HG02970 (cell line): Measurements from ENCODE around the gene ACTN1.

ENCODE experiments used
- ATAC-seq: cut with Tn5 transposase; IDR thresholded peaks from one replicate; pipeline ENCODE4 v1.9.1; 2021; ENCODE audit warnings: mild to moderate bottlenecking, moderate library complexity, moderate number of reproducible peaks; ENCODE audit not compliant: unreplicated experiment, low FRiP score

Gene ACTN1

GRCh38 chr14:68937471-68938270, 41.4 kb downstream of the ACTN1 start:
- no peak for ATAC-seq

DNA sequence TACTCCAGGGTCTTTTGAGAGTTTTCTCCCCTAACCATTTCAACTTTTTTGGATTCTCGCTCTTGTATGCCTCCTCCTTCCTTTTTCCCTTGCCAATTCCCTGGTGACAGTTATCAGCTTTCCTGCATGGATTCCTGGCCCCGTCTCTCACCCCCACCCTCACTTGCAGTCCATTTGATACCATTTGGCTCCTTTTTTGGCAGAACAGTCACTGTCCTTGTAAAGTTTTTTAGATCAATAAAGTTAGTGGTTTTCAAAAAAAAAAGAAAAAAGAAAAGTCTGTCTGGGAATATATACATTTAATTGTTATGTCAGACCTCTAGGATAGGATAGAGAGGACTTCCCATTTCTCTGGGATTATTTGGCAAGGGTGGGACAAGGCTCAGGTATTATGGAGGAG, 42.1 kb downstream of the ACTN1 start:
- no peak for ATAC-seq

- no peak for ATAC-seq
Measured at GRCh38 chr14:68936476-68936875, 42.6 kb downstream of the ACTN1 start.

- ATAC-seq = no peak
Measured at GRCh38 chr14:68935761-68936214, 43.3 kb downstream of the ACTN1 start.

- ATAC-seq = no peak
Measured at GRCh38 chr14:68934066-68934465, 45.0 kb downstream of the ACTN1 start.

GRCh38 chr14:68932686-68933085, 46.4 kb downstream of the ACTN1 start:
- ATAC-seq = no peak

- ATAC-seq = no peak
Measured at GRCh38 chr14:68932231-68932630, 46.9 kb downstream of the ACTN1 start.

DNA sequence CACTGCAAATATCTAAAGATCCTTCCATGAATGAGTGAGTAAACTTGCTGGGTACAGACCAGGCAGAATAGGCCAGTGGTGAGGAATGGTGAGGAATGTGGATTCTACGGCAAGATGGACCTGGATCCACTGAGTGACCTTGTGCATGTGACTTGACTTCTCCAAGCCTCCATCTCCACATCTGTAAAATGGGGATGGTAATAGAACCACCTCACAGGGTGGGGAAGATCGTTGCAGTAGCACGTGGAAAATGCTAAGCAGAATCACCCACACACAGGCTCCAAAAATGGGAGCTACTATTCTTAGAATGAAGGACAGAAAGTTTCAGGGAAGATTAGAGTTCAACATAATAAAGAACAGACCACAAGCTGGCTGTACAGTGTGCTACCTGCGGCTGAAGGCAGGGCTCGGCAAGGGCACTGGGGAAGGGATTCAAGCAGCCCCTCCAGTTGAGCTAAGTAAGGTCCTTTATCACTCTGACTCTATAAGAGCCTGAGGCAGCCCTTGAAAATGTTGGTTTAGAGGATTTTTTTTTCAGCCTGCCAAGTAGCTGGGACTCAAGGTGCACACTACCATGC, 47.5 kb downstream of the ACTN1 start:
- no peak for ATAC-seq

DNA sequence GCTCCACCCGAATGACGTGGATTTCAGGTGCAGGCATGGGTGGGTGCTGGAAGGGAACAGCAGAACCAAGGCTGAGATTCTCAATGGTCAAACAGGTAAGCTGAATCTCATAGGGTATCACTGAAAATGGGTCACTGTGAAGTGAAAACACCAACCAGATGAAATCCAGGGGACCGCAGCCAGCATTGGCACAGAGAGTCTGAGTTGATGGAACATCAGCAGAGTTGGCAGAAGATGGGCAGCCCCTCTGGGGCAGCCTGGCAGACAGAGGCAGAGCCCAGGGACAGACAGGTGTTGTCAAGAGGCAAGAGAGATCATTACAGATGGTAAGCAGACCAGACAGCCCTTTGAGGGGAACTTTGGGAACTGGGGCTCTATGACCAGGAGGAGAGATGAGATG, 48.0 kb downstream of the ACTN1 start:
- no peak for ATAC-seq

- ATAC-seq = no peak
Measured at GRCh38 chr14:68929623-68930307, 49.3 kb downstream of the ACTN1 start.

- no peak for ATAC-seq
Measured at GRCh38 chr14:68928770-68929550, 50.1 kb downstream of the ACTN1 start.

DNA sequence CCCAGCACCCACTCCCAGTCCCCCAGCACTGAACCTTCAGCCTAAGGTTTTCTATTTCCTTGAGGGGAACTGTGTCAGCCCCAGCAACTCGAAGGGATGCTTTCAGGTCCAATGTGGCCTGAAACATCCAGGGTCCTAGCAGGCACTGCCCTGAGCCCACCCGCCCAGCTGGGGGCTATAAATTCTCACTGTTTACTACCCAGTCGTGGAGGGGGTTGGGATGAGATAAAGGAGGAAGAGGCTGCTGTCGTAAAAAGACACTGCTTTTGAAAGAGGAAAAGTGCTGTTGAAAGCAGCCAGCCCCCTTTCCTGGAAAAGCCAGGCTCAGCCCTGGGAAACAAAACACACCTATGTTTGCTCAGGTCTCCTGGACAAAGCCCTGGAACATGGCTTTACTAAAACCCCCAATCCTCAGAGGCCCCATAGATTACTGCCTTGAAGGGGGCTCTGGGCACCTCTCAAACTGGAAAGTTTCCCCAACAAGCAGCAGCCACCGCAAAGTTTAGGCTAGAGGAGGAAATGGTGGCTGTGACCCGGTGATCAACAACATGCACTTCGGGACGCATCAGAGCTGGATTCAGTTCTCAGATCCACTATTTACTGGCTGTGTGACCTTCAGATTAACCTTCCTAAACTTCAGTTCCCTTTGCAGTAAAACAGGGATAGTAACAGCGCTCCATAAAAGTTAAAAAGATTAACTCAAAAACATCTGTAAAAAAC, 51.0 kb downstream of the ACTN1 start:
- ATAC-seq = no peak

GRCh38 chr14:68927089-68927488, 52.0 kb downstream of the ACTN1 start:
- no peak for ATAC-seq

GRCh38 chr14:68926236-68926635, 52.9 kb downstream of the ACTN1 start:
- no peak for ATAC-seq

- no peak for ATAC-seq
Measured at GRCh38 chr14:68925373-68925772, 53.7 kb downstream of the ACTN1 start.

- ATAC-seq = no peak
Measured at GRCh38 chr14:68924186-68925158, 54.6 kb downstream of the ACTN1 start.

DNA sequence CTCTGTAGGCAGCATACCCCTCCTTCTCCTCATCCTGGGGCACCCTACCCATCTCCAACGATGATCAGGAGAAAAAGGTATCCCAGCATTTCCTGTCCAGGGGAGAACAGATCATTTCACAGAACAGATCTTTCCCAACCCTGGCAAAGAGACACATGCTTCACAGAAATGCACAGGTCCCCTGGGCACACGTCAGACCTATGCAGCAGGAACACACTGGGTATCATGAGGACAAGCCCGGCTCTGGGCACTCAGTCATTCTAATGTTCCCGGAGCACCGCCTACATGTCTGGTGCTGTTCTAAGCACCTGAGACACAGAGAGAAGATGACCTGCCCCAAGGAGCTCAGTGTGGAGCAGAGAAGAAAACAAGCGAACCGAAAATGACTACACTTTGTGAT, 56.2 kb downstream of the ACTN1 start:
- ATAC-seq = no peak

GRCh38 chr14:68922201-68922621, 56.9 kb downstream of the ACTN1 start:
- ATAC-seq = no peak

DNA sequence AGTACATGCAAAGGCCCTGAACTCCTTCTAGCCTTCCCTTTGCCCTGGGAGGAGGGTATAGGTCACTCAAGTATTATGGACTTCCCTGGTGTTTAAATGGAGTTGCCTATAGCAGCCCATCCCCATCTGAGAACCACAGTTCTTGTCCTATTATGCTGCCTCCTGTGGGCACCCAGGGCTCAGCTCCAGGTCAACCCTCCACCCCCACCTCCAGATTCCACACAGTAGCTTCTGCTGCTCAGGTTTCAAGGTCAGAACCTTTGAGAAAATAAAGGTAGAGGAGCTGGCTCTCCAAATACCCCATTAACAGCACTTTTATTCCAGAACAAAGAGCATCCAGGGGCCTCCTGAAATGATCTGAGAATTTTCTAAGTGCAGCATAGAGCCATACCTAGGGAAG, 57.4 kb downstream of the ACTN1 start:
- no peak for ATAC-seq
